Fibroblast of pulmonary artery (primary cell): ENCODE measurements around the gene IL1R2.

ENCODE experiments used
- DNase-seq: peaks from one replicate; pipeline ENCODE4 v3.0.0-alpha.2; 2010; ENCODE audit warnings: low read depth
- H3K4me3 ChIP-seq: replicated peaks from 2 replicates; pipeline ENCODE4 v1.5.1; 2011; ENCODE audit warnings: low read depth, mild to moderate bottlenecking, control low read depth, low read length, moderate library complexity
- CTCF ChIP-seq: IDR thresholded peaks from 2 replicates; pipeline ENCODE4 v1.5.1; 2011; ENCODE audit warnings: mild to moderate bottlenecking, control low read depth, low read length, inconsistent platforms; ENCODE audit errors: missing control alignments

Gene IL1R2

GRCh38 chr2:102057502-102058292 is 65.9 kb downstream of the IL1R2 start:
- H3K4me3 ChIP-seq, result no peak overlapping the region
- TF ChIP-seq CTCF, result no peak
- no peak for DNase-seq

GRCh38 chr2:102058293-102058833 is 66.6 kb downstream of the IL1R2 start:
- H3K4me3 ChIP-seq, result no peak overlapping the region
- no peak for DNase-seq
- TF ChIP-seq CTCF, result no peak

GRCh38 chr2:102059151-102059550 is 67.4 kb downstream of the IL1R2 start:
- TF ChIP-seq CTCF, result no peak
- DNase-seq, result no peak

GRCh38 chr2:102060047-102060446 is 68.3 kb downstream of the IL1R2 start:
- no peak for DNase-seq
- no peak overlapping the region for H3K4me3 ChIP-seq
- TF ChIP-seq CTCF, result no peak

More at GRCh38 chr2:102059151-102059550, 67.4 kb downstream of the IL1R2 start:
- no peak overlapping the region for H3K4me3 ChIP-seq

GRCh38 chr2:102060792-102061191 is 69.0 kb downstream of the IL1R2 start:
- TF ChIP-seq CTCF, result no peak
- DNase-seq, result no peak
- no peak overlapping the region for H3K4me3 ChIP-seq

GRCh38 chr2:102061286-102061699 is 69.5 kb downstream of the IL1R2 start:
- no peak overlapping the region for H3K4me3 ChIP-seq
- DNase-seq, result no peak
- TF ChIP-seq CTCF, result no peak
